Common myeloid progenitor, CD34-positive (primary cell): Measurements from ENCODE around the gene C4orf50.
A peak's percentile ranks its signal among the peaks of the same experiment; 100 is the strongest.

Source experiments
- CTCF ChIA-PET: fragments of 350-600 bp; sonication (Branson Sonifier 250); formaldehyde crosslinking; loops from one replicate; lab custom pipeline; 2021; ENCODE audit warnings: antibody characterized with exemption; lab: Charles Lee
- POLR2A ChIA-PET: fragments of 350-600 bp; sonication (Branson Sonifier 250); formaldehyde crosslinking; loops from one replicate; lab custom pipeline; 2021; ENCODE audit warnings: antibody characterized with exemption; lab: Charles Lee
- DNase-seq, 3 donors: peaks; one replicate each; pipeline versions ENCODE4 v3.0.0 to v3.0.0-alpha.2; 2013
- H3K27ac ChIP-seq, 2 experiments: 1 replicate in 1 of 2; 2 replicates in 1 of 2; pipeline ENCODE4 v1.7.0; 2013; ENCODE audit warnings: inconsistent platforms in 2 of 2, low read length in 2 of 2, mild to moderate bottlenecking in 2 of 2, low read depth in 1 of 2, moderate library complexity in 1 of 2; ENCODE audit not compliant: severe bottlenecking in 2 of 2, insufficient read depth in 1 of 2, poor library complexity in 1 of 2
- H3K27me3 ChIP-seq, 5 experiments: replicated peaks in 2 of 5; 1 replicate in 3 of 5; 2 replicates in 2 of 5; pipeline versions ENCODE4 v1.6.1 to v1.7.0; 2013; ENCODE audit warnings: low read length in 4 of 5, mild to moderate bottlenecking in 2 of 5, moderate library complexity in 2 of 5, inconsistent platforms in 1 of 5; ENCODE audit not compliant: insufficient read depth in 5 of 5, control insufficient read depth in 4 of 5
- H3K36me3 ChIP-seq, 4 experiments: 1 replicate in 2 of 4; 2 replicates in 2 of 4; pipeline versions ENCODE4 v1.6.1 to v1.7.0; 2013; ENCODE audit warnings: low read length in 3 of 4, control low read depth in 1 of 4, mild to moderate bottlenecking in 1 of 4; ENCODE audit not compliant: control insufficient read depth in 4 of 4, insufficient read depth in 4 of 4
- H3K4me1 ChIP-seq, 4 experiments: 1 replicate in 3 of 4; 2 replicates in 1 of 4; pipeline versions ENCODE4 v1.6.1 to v1.7.1; 2013; ENCODE audit warnings: low read length in 3 of 4, mild to moderate bottlenecking in 3 of 4, control low read depth in 1 of 4, inconsistent platforms in 1 of 4, moderate library complexity in 1 of 4; ENCODE audit not compliant: control insufficient read depth in 4 of 4, insufficient read depth in 4 of 4; ENCODE audit errors: control extremely low read depth in 1 of 4
- H3K4me3 ChIP-seq, 7 experiments: 1 replicate in 4 of 7; 2 replicates in 3 of 7; pipeline versions ENCODE4 v1.5.1 to v1.7.0; 2013; ENCODE audit warnings: mild to moderate bottlenecking in 7 of 7, low read length in 6 of 7, moderate library complexity in 6 of 7, inconsistent platforms in 2 of 7, low read depth in 2 of 7, control low read depth in 1 of 7; ENCODE audit not compliant: insufficient read depth in 4 of 7, control insufficient read depth in 1 of 7; ENCODE audit errors: extremely low read depth in 1 of 7
- H3K9me3 ChIP-seq, 5 experiments: 1 replicate in 4 of 5; 2 replicates in 1 of 5; pipeline versions ENCODE4 v1.6.1 to v1.7.1; 2013; ENCODE audit warnings: low read length in 4 of 5, mild to moderate bottlenecking in 2 of 5, inconsistent platforms in 1 of 5, low read depth in 1 of 5, moderate library complexity in 1 of 5; ENCODE audit not compliant: control insufficient read depth in 4 of 5, insufficient read depth in 2 of 5; ENCODE audit errors: control extremely low read depth in 1 of 5
- WGBS: methylation state at CpG from one replicate; pipeline ENCODE4 v1.1.5; 2013; ENCODE audit not compliant: insufficient coverage; 5-methylcytosine and 5-hydroxymethylcytosine counted together

Gene C4orf50

GRCh38 chr4:6027392-6027791 is 9.2 kb upstream of the C4orf50 start:
- Histone ChIP-seq H3K27me3 (peaks cover 0 to 3% (median 0%) of the 10 kb centered on the region in 5 experiments), H3K27ac (no peak overlapping the region), H3K4me1 (peaks cover 0 to 11% (median 1%) of the 10 kb centered on the region in 4 experiments), H3K36me3 (no peaks in the 10 kb centered on the region), H3K9me3 (no peaks in the 10 kb centered on the region), H3K4me3 (no peak overlapping the region)
- ChIA-PET CTCF (interaction anchor here (1.0 to 1.6 kb wide), 2 partner anchors 11 to 28 kb away, joined by 3 to 4 read pairs; no protein-coding TSS in a partner anchor), POLR2A (no interaction called here)
- no peak for DNase-seq
- WGBS, result 91% methylated on average over 9 of the region's 9 CpGs

DNA sequence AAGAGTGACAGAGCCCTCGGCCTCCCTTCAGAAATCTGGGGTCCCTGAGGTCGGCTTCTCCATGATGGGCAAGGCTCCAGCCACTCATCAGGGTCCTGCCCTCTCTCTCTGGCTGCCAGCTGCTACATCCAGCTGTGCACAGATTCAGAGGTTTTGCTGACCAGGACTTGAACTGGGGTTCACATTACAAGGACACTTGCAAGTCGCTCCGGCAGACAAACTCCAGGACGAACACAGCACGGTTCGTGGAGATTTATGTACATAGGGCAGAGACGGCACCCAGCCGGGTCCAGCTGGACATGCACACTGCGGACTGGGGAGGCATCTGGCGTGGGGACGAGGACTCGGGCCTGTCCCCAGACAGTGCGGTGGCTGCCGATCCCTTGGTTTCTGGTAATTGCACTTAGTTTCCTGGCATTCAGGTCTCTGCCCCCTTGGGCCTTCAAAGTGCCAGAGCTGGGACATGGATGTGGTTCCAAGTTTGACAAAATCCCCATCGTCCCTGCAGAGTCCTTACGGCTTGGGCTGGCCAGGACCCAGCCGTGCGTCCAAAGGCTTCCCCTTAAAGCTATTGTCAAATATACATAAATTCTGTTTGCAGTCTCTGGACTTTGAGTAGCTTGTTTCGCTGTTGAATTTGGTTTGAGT is 6.2 kb upstream of the C4orf50 start:
- ChIA-PET CTCF (interaction anchor here (2.0 kb wide), 1 partner anchor 12 kb away, joined by 5 read pairs; no protein-coding TSS in a partner anchor), POLR2A (no interaction called here)
- H3K4me3 ChIP-seq, result no peak overlapping the region
- no peaks in the 10 kb centered on the region for H3K4me1 ChIP-seq
- no peak for DNase-seq
- H3K27me3 ChIP-seq, result peaks cover 0 to 3% (median 0%) of the 10 kb centered on the region in 5 experiments
- 95% methylated on average over 16 of the region's 20 CpGs for WGBS
- H3K27ac ChIP-seq, result no peak overlapping the region
- no peaks in the 10 kb centered on the region for H3K9me3 ChIP-seq
- H3K36me3 ChIP-seq, result no peaks in the 10 kb centered on the region

DNA sequence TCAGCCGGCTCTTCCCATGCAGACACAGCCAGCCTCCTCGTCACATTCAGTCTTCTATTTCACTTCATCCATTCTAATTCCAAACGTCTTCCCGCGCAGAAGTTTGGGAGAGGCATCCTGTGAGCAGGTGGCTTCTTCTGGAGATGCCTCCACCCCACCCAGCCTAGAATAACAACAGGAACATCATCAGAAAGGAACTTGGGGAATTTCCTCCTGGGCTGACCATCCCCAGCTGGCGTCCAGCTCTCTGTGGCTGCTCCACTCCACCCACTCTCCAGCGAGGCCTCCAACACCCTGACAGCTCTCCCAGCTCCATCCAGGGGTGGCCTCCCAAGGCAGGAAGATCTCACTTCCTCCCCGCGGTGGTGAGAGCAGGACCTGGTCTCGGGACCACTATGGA is 5.5 kb upstream of the C4orf50 start:
- no peaks in the 10 kb centered on the region for H3K9me3 ChIP-seq
- DNase-seq, result no peak
- ChIA-PET POLR2A (no interaction called here), CTCF (interaction anchor here (1.1 to 2.0 kb wide), 2 partner anchors 12 to 26 kb away, joined by 4 to 5 read pairs; no protein-coding TSS in a partner anchor)
- WGBS, result 65% methylated on average over 6 of the region's 10 CpGs
- H3K4me1 ChIP-seq, result no peaks in the 10 kb centered on the region
- H3K27me3 ChIP-seq, result peaks cover 0 to 3% (median 0%) of the 10 kb centered on the region in 5 experiments
- no peak overlapping the region for H3K27ac ChIP-seq
- no peaks in the 10 kb centered on the region for H3K36me3 ChIP-seq
- H3K4me3 ChIP-seq, result no peak overlapping the region

GRCh38 chr4:6022607-6023288 is 4.5 kb upstream of the C4orf50 start:
- Histone ChIP-seq H3K4me3 (no peak overlapping the region), H3K36me3 (no peaks in the 10 kb centered on the region), H3K27me3 (peaks cover 0 to 3% (median 0%) of the 10 kb centered on the region in 5 experiments), H3K9me3 (no peaks in the 10 kb centered on the region), H3K4me1 (no peaks in the 10 kb centered on the region), H3K27ac (no peak overlapping the region)
- POLR2A ChIA-PET, result no interaction called here
- DNase-seq, result no peak
- WGBS, result 91% methylated on average over 28 of the region's 30 CpGs
- CTCF ChIA-PET, result interaction anchor here (1.1 to 2.9 kb wide), 5 partner anchors 10 to 25 kb away, joined by 3 to 9 read pairs (median 4); no protein-coding TSS in a partner anchor

DNA sequence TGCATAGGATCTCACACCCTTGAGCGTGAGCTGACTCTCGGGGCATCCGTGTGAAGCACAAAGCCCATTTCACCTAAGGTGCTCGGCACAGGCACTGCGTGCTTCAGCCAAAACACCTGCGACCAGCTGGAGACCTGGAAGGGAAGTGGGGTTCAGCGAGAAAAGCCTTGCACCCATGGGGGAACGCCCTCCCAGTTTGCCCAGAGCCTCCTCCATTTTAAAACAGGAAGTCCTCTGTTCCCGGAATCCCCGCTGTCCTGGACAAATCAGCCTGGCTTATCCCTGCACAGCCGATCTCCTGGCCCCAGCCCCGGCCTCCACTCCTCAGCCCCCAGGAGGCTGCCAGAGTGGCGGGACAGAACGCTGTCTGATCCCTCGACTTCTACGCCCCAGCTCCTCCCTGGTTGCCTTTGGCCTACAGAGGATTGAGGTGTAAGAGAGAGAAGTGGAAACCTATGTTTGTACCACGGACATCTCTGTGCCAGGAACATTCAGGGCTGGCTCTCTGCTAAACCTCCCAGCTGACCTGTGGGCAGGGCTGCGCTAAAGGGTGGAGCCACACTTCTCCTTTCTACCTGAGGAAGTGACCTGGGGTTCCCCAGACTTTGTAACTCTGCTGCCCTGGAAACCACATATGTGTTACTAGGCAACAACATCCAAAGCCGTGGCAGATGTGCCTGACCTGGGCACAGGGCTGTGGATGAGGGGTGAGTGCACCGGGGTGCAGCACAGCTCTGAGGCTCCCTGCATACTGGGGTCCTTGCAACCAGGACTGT is 3.8 kb upstream of the C4orf50 start:
- no peaks in the 10 kb centered on the region for H3K9me3 ChIP-seq
- H3K4me3 ChIP-seq, result no peak overlapping the region
- ChIA-PET POLR2A (no interaction called here), CTCF (interaction anchor here (1.1 to 2.9 kb wide), 3 partner anchors 10 to 24 kb away, joined by 3 to 9 read pairs (median 4); no protein-coding TSS in a partner anchor)
- H3K4me1 ChIP-seq, result no peaks in the 10 kb centered on the region
- peaks cover 0 to 3% (median 0%) of the 10 kb centered on the region in 5 experiments for H3K27me3 ChIP-seq
- peak in 2 of 3 donors; percentile 31 to 36 for DNase-seq
- no peak overlapping the region for H3K27ac ChIP-seq
- WGBS, result 86% methylated on average over 16 of the region's 20 CpGs
- H3K36me3 ChIP-seq, result no peaks in the 10 kb centered on the region

GRCh38 chr4:6020613-6021012 is 2.4 kb upstream of the C4orf50 start:
- Histone ChIP-seq H3K27ac (no peak overlapping the region), H3K9me3 (no peaks in the 10 kb centered on the region), H3K4me3 (no peak overlapping the region), H3K27me3 (peaks cover 0 to 3% (median 0%) of the 10 kb centered on the region in 5 experiments), H3K4me1 (no peaks in the 10 kb centered on the region), H3K36me3 (no peaks in the 10 kb centered on the region)
- WGBS, result 93% methylated on average over 6 of the region's 8 CpGs
- DNase-seq, result no peak
- ChIA-PET POLR2A (no interaction called here), CTCF (interaction anchor here (0.9 to 3.2 kb wide), 8 partner anchors 9 to 48 kb away, joined by 3 to 37 read pairs (median 10); no protein-coding TSS in a partner anchor)
